Measurements from ENCODE around the gene KHDC4. TPM values are rescaled to one million over a fixed set of nuclear protein-coding genes. Genes with fewer than 3 reads are reported as not detected.

Gene KHDC4
- total and polyA plus RNA-seq, 10 of the 15 experiments (the other 5 are each of a cell fraction or from before 2014, with no cell fraction given): 11.7 to 109 (median 41.9) TPM

- TF ChIP-seq HDAC6 (IDR thresholded peaks at IDR 0.05; ENCODE audit: unreplicated experiment) (no peak), EP300 (IDR thresholded peaks at IDR 0.05; ENCODE audit: borderline replicate concordance in 1 of 2, control insufficient read depth in 1 of 2, low read depth in 2 of 2, low read length in 2 of 2) (no peak), ZNF207 (IDR thresholded peaks at IDR 0.05; ENCODE audit: borderline replicate concordance) (no peak), CHD4 (IDR thresholded peaks at IDR 0.05) (no peak), IKZF2 (IDR thresholded peaks at IDR 0.05) (no peak), IRF3 (IDR thresholded peaks at IDR 0.05) (no peak), SREBF1 (IDR thresholded peaks at IDR 0.05; ENCODE audit: low read length) (no peak)
These were observed 32.5 kb upstream of the KHDC4 start (continued) for GRCh38 chr1:155966750-155967149.

GRCh38 chr1:155966135-155966534 lies 31.9 kb upstream of the KHDC4 start:
- no TSS peak for BruUV-seq (replicated peaks)
- Histone ChIP-seq H3K9me3 (replicated peaks; ENCODE audit: control insufficient read depth, insufficient read depth, low read length) (no peaks in the 10 kb centered on the region), H3K9ac (ENCODE audit: control insufficient read depth, insufficient read depth, low read length) (no peak overlapping the region), H2AFZ (ENCODE audit: control insufficient read depth, low read depth, low read length) (no peak overlapping the region), H3K36me3 (ENCODE audit: control insufficient read depth in 2 of 2, insufficient read depth in 2 of 2, low read length in 1 of 2) (peaks cover 44 to 67% of the 10 kb centered on the region in 2 experiments), H3K4me1 (ENCODE audit: control insufficient read depth, insufficient read depth, low read length) (peaks cover 58% of the 10 kb centered on the region), H4K20me1 (ENCODE audit: control insufficient read depth, insufficient read depth) (peaks cover 8% of the 10 kb centered on the region), H3K27ac (ENCODE audit: control insufficient read depth, insufficient read depth) (no peak overlapping the region), H3K4me3 (no peak overlapping the region), H3K4me2 (ENCODE audit: control insufficient read depth, insufficient read depth) (no peak overlapping the region), H3K79me2 (ENCODE audit: control insufficient read depth, insufficient read depth, low read length) (peaks cover 43% of the 10 kb centered on the region), H3K27me3 (replicated peaks in 1 of 2; ENCODE audit: control insufficient read depth in 2 of 2, insufficient read depth in 2 of 2, low read length in 1 of 2) (no peaks in the 10 kb centered on the region)
- no peak for TF ChIP-seq IRF5 (IDR thresholded peaks at IDR 0.05; ENCODE audit: borderline replicate concordance)
- TF ChIP-seq CTCF (IDR thresholded peaks at IDR 0.05 in 2 of 3, conservative IDR thresholded peaks at IDR 0.05 in 1 of 3; ENCODE audit: control insufficient read depth in 2 of 3, extremely low read depth in 1 of 3, insufficient read depth in 1 of 3, low read depth in 3 of 3, low read length in 3 of 3): peak in 2 of 3 experiments; percentile 4 to 22; a peak in 1 of 6 replicates
- peak; percentile 21; the same call in 1 of the 2 replicates for TF ChIP-seq RAD21 (IDR thresholded peaks at IDR 0.05; ENCODE audit: insufficient read depth, low read depth, low read length)
- ChIA-PET CTCF (interaction anchor here (1.2 to 4.5 kb wide), 5 partner anchors 8 to 28 kb away, joined by 5 to 54 read pairs (median 6); partner anchors contain the start of gene ARHGEF2), SMC1A (ENCODE audit: uncharacterized antibody, unreplicated experiment) (interaction anchor here (0.8 to 2.8 kb wide), 6 partner anchors 10 to 29 kb away, joined by 3 to 13 read pairs (median 5); partner anchors contain the start of gene ARHGEF2), RAD21 (ENCODE audit: unreplicated experiment) (interaction anchor here (0.6 to 1.6 kb wide), 4 partner anchors 11 to 87 kb away, joined by 3 to 9 read pairs (median 4); partner anchors contain the start of genes ARHGEF2 and UBQLN4), POLR2A (no interaction called here)
- in situ Hi-C loops (cut with MboI): no loop called here
- intact Hi-C loops (cut with micrococcal nuclease; ENCODE audit: unreplicated experiment): no loop called here
- FAIRE-seq (no peak), ATAC-seq (no peak), DNase-seq (ENCODE audit: low read depth, low spot score) (no peak)
- 97% methylated on average over 8 of the region's 9 CpGs for WGBS (ENCODE audit: insufficient coverage, insufficient replicate concordance, low lambda C conversion rate, missing lambda C conversion rate)
